Liver (tissue), 2 donors: Measurements from ENCODE around the gene LRMDA.

Experiments used
- TF ChIP-seq, protein P1 (sequence below): fragments of 150-350 bp; IDR thresholded peaks from 2 replicates; pipeline ENCODE4 v1.5.1; 2017; ENCODE audit warnings: improper control_type of control experiment, low read depth, low read length; ENCODE audit not compliant: missing input control
- TF ChIP-seq, protein P2 (sequence below): IDR thresholded peaks from 2 replicates; pipeline ENCODE4 v1.6.1; 2016; ENCODE audit warnings: antibody characterized with exemption
- donor health status: healthy.

DNA sequence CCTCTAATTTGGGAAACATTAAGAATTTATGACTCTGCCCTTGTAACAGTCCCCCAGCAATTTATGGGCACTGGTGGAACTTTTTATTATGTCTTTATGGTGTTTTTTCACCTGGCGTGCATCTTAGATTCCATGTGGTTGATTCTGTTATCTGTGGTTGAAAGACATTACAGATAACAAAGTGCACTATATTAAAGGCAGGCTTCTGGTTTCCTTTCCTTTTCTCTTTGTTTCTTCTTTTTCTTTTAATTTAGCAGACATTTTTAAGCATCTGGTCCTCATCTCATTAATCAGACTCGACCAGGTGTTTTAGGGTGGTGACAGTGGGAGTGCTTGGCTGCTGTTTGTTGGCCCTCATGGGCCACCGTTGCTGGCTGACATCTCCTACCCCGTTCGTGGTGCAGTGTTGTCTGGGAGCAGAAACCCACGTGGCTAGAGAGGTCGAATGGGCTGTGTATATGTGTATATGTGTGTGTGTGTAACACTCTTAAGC, 77.4 kb downstream of the LRMDA start:
- TF ChIP-seq, protein P1, sequence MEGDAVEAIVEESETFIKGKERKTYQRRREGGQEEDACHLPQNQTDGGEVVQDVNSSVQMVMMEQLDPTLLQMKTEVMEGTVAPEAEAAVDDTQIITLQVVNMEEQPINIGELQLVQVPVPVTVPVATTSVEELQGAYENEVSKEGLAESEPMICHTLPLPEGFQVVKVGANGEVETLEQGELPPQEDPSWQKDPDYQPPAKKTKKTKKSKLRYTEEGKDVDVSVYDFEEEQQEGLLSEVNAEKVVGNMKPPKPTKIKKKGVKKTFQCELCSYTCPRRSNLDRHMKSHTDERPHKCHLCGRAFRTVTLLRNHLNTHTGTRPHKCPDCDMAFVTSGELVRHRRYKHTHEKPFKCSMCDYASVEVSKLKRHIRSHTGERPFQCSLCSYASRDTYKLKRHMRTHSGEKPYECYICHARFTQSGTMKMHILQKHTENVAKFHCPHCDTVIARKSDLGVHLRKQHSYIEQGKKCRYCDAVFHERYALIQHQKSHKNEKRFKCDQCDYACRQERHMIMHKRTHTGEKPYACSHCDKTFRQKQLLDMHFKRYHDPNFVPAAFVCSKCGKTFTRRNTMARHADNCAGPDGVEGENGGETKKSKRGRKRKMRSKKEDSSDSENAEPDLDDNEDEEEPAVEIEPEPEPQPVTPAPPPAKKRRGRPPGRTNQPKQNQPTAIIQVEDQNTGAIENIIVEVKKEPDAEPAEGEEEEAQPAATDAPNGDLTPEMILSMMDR, result no peak
- TF ChIP-seq, protein P2, sequence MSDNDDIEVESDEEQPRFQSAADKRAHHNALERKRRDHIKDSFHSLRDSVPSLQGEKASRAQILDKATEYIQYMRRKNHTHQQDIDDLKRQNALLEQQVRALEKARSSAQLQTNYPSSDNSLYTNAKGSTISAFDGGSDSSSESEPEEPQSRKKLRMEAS, result no peak
